Stimulated activated CD4-positive, alpha-beta T cell treated with anti-CD3 and anti-CD28 coated beads, Interleukin-2, amount 100 ng/mL, for 4 hours (primary cell): ENCODE data around the gene TOP2B.

ENCODE experiments used
- DNase-seq: peaks from one replicate; pipeline ENCODE4 v3.0.0-alpha.2; 2020; ENCODE audit warnings: low read depth

TOP2B gene

DNA sequence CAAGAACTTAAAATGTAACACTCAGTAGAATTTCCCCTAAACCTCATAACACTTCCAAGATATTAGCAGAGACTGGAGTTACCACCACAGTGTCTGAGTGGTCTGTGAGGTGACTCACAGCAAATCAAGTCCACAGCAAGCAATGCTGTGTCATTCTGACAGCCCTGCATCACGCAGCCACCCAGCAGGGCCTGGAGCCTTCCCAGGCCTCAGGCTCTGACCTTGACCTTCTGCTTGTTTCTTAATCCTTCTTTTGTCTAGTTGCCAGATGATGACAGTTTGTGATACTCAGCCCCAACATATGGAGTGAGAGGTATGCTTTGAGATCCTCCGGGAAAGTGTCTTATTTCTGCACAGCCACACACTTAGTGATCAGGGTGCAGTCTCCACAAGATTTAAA lies 82.5 kb downstream of the TOP2B start:
- no peak for DNase-seq

DNA sequence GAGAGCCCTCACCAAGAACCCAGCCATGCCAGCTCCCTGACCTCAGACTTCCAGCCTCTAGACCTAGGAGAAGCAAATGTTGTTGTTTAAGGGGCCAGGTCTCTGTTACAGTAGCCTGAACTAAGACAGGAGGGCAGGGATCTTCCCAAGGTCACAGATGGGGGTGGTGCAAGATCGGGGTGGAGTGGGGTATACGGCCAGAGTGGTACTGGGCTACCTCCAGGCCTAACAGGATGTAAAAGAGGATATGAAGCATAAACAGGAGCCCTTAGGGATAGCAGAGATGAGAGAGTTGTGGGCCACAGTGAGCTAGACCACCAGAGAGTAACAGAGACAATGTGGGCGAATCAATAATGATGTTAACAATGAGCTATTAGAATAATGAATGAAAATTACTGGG lies 82.9 kb downstream of the TOP2B start:
- no peak for DNase-seq

DNA sequence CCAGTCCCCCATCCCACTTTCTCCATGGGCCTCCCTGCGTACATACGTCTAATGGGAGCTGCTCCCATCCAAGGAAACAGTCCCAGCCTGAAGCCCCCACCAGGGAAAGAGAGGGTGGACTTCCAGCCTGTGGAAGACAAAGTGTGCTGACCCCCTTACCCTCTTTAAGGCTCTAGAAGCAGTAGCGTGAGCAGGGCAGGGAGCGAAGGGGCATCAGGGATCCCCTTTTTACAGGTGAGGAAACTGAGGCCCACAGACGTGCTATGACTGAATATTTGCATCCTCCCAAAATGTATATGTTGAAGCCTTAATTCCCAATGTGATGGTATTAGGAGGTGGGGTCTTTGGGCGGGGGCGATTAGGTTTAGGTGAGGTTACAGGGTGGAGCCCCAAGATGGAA lies 83.4 kb downstream of the TOP2B start:
- DNase-seq, result no peak

DNA sequence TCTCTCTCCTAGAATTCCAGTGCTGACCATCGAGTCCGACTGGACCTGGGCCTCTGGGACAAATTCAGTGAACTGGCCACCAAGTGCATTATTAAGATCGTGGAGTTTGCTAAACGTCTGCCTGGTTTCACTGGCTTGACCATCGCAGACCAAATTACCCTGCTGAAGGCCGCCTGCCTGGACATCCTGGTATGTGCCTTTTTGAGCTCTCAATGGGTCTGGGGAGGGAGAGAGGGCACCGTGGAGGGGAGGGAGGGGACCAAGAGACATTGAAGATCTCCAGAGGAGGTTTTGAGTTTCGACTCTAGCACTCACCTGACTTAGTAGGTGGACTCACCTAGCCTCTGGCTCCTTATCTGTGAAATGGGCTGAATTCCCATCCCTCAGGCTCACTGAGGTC lies 84.2 kb downstream of the TOP2B start:
- DNase-seq, result no peak

DNA sequence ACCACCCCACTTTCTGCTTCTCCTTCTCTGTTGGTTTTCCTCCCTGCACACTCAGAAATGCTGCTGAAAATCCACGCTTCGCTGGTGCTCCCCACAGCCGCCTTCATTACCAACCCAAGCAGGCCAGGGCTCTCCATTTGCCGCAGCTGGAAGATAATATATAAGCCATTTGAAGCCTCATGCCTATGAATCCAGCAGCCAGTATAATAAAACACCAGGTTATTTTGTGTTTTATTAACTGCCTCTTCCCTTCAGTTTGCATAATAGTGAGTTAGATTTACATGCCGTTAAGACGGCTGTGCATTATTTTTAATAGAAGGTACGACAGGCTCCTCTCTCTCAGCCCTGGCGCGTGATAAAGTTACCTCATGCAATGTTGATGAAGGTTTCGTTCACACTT lies 86.6 kb downstream of the TOP2B start:
- DNase-seq, result no peak

DNA sequence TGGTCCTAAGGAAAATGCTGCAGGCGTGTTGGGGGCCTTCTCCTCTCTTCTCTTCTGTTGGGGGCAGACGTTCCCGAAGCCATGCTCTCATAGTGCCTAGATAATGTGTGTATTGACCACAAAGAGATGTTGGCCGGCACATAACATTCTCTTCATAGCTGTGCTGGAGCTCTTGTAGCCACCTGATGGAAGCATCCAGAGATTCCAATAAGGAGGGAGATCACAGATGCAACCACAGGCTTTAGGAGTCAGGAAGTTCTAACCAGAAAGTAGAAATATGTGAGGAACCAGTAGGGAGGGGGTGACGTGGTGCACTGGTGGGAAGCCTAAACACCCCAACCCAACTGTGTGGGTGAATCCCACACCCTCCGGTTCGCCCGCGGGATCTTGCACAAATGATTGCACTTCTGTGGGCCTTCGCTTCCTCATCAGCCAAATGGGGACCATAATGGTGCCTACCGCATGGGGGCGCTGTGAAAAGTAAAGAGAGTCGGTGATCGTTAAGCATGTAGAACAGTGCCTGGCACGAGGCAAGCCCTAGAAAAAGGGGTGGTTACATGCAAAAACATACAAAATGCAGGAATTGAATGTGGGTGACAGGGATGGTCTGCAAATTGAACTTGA lies 87.8 kb downstream of the TOP2B start:
- no peak for DNase-seq

DNA sequence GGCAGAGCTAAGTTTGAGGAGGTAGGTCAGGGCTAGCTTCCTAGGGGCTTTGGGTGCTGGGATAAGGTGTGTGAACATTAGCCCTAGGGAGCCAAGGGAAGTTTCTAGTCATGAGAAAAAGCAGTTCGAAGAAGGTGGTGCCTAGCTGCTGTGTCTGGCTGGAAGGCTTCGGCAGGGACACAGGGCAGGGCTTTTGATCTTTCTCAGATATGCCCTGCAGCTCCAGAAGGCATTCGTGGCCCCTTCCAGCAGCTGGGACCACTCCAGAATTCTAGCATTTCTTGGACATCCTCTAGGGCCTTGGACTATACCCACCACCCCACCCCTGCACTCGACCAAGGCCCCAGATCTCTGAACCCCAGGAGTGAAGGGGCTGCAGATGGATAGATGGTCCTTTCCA lies 88.6 kb downstream of the TOP2B start:
- no peak for DNase-seq

DNA sequence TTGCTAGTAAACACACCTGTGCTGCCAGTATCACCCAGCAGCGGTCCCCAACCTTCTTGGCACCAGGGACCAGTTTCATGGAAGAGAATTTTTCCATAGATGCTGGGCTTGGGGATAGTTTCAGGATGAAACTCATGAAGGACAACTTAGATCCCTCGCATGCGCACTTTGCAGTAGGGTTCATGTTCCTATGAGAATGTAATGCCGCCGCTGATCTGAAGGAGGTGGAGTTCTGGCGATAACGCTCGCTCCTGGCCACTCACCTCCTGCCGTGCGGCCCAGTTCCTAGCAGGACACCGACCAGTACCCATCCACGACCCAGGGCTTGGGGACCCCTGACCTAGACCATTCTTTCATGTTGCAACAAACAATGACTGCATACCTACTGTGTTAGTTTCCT lies 89.7 kb downstream of the TOP2B start:
- no peak for DNase-seq

DNA sequence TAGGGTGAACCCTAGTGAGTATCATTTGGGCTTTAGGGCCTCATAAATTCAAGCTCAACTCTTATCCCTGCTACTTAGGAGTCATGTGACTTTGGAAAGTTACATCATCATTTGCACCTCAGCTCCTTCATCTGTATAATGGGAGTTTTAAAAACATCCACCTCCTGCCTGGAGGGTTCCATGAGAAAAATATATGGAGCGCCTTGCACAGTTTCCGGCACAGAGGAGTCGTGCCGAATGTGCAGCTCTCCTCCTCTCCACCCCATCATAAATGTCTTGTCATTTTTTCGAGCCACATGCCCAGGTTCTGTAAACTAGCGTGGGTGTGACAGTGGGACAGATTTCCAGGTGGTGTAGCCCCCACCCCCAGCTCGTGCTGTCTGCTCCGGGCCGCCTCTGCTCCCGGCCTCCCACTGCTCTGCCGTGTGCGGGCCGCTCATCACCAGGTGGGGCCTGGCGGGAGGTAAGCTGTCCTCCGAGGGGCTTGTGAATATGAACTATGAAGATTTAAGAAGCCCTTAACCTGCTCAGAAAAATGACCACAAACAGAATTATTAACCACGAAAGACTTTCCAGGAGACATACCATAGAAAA lies 90.4 kb downstream of the TOP2B start:
- no peak for DNase-seq

DNA sequence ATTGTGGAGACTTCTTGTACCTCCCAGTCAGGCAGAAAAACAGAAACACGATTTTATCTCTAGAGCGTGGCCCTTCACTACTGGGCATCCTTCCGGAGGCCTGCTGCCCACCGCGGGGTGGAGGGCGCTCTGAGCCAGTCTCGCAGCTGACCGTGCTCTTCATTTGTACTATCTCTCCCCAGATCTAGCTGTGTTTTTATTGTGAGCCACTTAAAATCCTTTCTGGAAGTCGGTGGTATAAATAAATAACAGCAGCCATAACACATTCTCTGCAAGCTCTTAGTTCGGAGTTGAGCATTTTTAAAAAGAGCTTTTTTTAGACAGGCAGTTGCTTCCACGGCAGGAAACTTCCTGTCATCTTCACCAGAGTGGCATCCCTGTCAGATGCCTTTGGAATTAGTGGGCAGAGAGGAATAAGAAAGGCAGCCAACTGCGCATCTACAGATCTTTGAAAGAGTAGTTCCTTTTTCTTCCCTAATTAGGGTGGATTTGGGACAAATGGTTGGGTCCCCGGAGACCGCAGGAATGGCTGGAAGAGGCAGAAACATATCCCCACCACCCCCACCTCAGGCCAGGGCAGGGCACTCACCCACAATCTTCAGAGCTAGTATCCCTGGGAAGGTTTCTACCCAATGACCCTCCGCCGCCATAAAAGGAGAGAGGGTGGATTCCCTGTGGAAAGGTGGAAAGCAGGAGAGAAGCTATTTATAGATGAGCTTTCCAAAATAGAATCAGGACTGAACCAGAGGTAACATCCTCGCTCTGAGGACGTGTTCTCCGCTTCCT lies 91.1 kb downstream of the TOP2B start:
- DNase-seq, result no peak

DNA sequence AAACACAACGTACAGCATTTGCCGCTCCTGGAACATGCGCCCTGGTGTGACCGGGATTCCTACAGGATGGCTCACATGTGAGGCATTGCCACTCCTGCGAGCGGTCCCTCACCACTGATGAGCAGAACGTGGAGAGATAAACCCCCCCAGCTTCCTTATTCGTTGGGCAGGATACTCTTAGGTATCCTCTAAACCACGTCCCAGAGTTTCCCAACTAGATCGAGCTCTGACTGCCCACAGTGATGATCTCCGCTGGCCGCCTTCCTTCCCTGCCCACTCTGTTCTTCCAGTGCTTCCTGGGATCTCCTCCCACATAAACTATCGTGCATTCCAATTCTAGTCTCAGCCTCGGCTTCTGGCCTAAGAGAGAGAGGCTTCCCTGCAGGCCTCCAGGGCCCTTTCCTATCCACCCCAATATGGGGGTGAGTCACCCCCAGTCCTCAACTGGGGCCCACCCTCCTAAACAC lies 91.8 kb downstream of the TOP2B start:
- DNase-seq, result no peak

DNA sequence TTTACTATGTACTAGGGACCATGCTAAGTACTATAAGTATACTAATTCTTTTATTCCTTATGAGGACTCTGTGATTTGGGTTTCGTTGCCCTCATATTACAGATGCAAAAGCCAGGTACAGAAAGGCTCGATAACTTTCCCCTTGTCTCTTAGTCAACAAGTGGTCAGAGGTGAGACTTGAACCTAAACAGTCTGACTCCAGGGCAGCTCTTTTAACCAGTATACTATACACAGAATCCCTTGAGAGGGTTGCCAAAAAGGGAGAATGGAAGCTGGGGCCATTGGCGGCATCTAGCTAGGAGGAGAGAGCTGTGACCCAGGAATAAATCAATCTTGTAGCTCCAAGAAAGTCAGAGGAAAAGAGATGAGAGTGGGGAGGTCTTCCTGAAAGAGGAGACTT lies 92.4 kb downstream of the TOP2B start:
- DNase-seq, result no peak

DNA sequence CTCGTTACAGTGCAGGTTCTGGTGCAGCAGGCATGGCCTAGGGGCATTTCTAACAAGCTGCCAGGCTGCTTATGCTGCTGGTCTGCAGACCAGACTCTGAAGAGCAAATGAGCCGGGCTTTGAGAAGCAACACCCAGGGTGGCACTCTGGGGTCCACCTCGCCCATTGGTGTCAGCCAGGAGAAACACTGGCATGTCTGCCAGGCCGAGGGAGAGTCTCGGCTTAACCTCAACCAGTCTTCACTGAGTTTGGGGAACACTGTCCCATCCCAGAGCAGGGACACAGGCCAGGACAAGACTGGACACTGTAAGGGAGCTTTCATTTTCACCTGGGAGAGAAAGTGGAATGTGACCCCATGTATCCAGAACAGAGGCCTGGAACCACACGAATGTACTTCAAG lies 93.4 kb downstream of the TOP2B start:
- no peak for DNase-seq

DNA sequence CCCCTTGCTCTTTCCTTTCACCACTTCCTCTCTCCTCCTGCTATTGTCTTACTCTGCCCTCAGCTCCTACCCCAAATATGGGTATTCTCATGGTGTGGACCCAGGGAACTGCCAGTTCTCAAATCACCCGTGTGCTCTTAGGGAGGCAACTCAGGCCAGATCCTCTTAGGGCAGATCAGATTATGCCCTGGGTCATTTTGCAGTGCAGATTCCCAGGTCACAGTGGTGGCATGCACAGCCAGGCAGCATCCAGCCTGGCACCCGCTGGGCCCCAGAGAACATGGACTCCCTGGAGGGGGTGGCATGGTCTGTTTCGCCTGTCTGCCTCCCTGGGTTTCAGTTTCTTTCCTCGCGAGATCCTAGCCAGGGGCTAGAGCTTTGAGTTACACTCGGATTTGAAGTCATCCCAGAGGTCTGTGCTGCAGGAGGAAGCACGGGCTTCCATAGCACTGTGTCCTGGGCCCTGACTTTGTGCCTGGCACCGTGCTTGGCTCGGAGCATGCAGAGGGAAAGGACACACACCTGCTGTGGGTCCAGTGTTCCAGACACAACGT lies 96.1 kb downstream of the TOP2B start:
- DNase-seq, result no peak

DNA sequence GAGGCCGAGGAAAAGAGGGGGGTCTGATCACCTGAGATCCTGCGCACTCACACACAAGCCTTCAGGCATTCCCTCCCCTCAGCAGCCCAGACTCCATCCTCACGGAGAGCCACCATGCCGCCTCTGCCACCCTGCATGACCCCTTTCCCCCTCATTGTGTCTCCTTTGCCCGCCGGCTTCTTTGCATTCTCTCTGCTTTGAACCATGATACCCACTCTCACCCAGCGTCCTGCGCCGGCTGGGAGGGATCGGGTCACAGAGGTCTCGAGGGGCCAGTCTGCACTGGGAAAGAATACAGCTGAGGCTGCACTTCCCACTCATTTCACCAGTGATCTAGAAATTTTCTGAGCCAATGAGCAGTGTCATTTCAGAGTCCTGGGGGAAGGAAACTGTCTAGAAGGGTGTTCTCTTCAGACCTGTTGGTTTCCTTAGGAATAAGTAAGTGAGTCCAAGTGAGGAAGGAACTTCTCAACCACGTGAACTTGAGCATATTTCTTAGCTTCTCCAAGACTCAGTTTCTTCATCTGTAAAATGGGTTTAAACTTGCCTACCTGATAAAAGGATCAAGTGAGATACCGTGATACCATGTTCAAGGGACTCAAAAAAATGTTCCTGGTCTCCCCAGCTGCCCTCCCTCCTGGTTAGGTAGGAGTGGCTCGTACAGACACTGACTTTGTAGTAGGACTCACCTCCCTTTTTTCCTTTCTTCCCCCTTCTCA lies 96.7 kb downstream of the TOP2B start:
- DNase-seq, result no peak

DNA sequence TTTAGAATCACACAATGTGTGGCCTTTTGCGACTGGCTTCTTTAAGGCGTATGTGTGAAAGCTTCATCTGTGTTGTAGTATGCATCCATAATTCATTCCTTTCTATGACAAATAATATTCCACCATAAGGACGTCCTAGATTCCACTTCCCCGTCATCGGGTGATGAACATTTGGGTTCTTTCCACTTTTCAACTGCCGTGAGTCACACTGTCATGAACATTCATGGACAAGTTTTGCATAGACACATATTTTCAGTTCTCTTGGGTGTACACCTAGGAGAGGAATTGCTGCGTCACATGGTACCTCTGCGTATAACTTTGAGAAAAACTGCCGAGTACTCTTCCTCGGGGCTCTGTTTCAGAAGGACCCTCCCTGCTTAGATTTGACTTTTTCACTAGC lies 97.3 kb downstream of the TOP2B start:
- DNase-seq, result no peak

DNA sequence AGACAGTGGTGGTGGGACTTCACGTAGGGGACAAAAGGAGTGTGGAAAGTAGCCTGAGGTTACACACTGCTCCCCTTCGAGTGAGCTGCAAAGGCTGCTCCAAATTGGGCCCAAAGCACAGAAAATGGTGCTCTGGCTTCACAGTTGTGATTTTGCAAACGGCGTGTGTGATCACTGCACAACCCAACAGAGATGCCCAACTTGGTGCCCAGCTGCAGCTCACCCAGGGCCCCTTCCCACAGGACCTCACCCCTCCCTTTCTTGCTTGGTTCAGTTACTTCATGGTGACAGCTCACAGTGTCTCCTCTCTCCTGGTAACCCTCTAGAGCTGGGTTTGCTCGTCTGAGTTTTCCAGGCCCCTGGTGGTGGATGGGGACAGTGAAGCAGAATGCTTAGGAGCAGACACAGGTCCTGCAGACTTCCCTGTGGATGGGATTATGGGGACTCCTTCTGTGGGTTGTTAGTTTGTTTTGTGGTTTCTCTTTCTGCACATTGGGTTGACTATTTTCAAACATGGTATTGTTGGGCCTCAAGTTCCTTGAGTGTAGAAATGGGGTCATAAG lies 98.3 kb downstream of the TOP2B start:
- DNase-seq, result no peak

DNA sequence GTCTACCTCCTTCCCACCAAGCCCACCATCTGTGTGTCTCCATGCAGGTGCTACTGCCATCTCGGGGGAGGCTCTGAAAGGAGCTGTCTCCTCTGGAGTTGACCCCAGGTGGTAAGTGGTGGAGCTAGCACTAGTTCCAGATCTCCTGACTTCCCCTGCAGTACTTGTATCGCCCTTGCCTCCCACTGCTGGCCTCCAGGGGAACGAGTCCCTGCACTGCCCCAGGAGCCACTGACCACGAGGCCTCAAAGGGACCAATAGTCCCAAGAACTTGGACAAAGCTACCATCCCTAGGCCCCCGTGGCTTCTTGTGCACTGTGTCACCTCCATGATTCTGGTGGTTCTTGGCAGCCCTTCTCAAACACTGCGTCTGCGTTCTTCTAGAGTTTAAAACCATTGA lies 98.9 kb downstream of the TOP2B start:
- DNase-seq, result no peak

DNA sequence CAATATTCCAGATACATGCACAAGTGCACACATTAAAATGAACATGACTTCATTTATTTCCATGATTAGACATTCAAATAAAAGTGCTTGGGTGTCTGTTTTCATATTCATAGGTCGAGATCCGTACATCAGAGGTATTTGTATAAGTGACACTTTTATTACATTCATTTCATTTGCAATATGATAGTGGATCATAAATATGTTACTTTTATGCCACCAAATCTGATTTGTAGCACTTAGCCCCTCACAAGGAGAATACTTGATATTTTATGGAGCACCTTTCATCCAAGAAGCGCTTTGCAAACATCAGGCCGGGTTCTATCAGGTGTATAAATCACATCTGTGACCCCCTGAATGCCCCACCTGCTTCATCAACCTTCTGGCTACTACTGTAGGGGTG lies 100.6 kb downstream of the TOP2B start:
- no peak for DNase-seq

DNA sequence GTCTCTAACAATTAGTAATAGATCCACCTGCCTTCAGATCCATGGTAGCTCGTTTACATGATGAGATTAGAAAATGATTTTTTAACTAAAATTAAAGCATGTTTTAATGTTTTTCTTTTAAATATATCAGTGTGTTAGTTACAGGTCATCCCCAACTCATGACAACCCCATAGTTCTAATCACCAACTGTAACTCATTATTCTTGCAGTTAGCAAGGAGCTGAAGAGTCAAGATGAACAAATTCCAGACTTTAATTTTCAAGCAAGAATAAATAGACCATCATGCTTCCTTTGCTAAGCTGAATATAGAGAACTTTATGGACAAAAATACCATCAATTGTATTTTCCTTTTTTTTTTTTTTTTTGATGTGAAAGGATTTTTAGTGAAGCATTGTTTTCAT lies 101.1 kb downstream of the TOP2B start:
- no peak for DNase-seq

DNA sequence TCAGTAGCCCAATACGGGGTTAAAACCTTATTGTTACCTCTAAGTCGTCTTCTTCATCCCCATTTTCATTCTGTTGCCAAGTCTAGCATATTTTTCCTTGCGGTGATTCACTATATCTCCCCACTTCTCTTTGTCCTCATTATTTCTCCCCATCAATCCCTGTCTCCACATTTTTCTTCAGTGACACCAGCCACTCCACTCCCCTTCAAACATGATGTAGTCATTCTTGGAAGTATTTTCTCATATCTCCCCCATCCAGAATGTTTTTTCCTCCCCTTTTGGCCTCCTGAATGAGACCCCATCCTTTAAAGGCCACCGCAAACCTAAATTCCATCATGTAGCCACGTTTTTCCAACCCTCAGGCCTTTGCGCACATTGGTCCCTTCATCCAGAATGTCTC lies 105.9 kb downstream of the TOP2B start:
- DNase-seq, result no peak

DNA sequence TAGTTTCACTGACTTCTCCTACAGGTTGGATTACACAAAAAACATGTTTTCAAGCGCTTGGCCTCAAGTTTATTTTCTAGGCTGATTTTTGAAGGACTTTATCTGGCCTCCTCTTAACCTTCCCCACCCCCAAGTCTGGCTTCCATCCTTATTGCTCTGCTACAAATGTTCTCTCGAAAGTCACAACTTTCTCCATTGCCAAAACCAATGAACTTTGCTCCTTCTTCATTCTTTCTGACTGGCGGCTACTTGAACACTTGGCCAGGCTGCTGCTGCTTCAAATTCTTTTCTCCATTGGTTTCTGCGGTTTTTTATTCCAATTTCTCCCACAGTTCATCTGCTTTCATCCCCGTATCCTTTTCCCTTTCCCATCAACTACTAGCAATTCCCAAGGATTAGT lies 106.6 kb downstream of the TOP2B start:
- no peak for DNase-seq
